ENCODE measurements around the gene PARP9.
"Not testable (repeated sequence)": the region's sequence is repeated elsewhere in the genome, so short reads cannot be mapped to it uniquely, and the experiment has no call there.

PARP9 gene

DNA sequence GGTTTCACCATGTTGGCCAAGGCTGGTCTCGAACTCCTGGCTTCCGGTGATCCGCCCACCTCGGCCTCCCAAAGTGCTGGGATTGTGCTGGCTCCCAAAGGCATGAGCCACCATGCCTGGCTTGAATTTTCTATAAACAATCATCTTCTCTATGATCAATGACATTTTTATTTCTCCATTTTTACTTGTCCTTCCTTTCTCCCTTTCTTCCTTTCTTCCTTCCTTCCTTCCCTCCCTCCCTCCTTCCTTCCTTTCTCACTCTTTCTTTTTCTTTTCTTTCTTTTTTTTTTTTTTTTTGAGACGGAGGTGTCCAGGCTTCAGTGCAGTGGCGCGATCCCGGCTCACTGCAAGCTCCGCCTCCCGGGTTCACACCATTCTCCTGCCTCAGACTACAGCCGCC, 40.8 kb downstream of the PARP9 start:
- in situ Hi-C loops (cut with MboI; ENCODE audit: low sequenced_read_pairs) = no loop called here

DNA sequence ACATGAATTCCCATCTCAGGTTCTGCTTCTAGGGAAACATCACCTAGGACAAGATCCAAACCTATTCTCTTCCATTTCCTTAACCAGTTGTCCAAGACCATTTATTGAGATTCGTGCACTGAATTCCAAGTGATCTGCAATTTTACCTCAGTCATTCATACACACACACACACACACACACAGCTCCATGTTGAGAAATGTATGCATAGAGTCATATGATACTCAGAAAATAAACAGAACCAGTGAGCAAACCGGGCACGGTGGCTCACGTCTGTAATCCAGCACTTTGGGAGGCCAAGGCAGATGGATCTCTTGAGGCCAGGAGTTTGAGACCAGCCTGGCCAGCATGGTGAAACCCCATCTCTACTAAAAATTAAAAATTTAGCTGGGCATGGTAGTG, 43.2 kb downstream of the PARP9 start:
- in situ Hi-C loops (cut with MboI; ENCODE audit: low sequenced_read_pairs) = no loop called here

DNA sequence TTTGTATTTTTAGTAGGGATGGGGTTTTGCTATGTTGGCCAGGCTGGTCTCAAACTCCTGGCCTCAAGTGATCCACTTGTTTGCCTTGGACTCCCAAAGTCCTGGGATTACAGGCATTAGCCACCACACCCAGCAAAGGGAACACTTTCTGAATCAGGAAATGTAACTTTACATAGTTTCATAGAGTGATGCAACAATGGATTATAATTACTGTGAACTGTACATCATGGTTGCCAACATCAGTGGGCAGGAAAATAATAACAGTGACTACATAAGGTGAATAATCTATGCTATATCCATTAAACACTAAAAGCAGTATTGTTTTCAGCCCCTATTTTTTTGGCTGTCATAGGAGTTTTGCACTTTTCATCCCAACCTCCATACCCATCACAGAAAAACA, 44.4 kb downstream of the PARP9 start:
- in situ Hi-C loops (cut with MboI; ENCODE audit: low sequenced_read_pairs) = no loop called here

DNA sequence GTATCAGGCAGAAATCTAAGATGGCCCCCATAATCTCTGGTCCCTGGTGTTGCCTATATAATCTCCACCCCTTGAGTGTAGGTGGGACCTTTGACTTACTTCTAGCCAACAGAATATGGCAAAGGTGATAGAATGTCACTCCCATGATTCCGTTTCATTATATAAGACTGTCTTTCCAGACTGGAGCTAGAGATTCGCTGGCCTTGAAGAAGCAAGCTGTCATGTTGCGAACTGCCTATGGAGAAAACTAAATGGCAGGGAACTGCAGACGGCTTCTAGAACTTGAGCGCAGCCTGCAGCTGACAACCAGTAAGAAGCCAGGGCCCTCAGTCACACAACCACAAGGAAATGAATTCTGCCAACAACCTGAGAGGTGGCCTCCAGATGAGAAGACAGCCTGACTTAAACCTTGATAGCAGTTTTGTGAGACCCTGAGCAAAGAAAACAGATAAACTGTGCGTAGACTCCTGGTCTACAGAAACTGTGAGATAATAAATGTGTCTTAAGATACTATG, 47.2 kb downstream of the PARP9 start:
- in situ Hi-C loops (cut with MboI; ENCODE audit: low sequenced_read_pairs) = no loop called here

DNA sequence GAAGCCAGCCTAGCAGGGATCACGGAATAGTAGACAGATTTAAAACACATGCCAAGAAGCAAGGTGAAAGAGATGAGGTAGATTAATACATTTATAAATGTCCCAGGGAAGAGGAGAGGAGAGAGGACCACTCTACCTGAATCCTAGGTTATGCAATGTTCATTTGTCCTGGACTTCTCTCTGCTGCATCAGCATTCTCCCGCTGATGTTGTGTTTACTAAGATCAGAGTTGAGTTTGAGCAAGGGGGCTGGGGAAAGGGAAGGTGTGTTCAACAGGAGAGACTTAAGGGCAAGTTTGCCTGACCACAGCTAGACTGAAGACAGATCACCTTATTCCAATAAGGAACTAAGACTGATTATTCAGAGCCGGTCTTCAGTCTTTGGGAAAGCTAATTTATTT, 48.2 kb downstream of the PARP9 start:
- in situ Hi-C loops (cut with MboI; ENCODE audit: low sequenced_read_pairs) = no loop called here

DNA sequence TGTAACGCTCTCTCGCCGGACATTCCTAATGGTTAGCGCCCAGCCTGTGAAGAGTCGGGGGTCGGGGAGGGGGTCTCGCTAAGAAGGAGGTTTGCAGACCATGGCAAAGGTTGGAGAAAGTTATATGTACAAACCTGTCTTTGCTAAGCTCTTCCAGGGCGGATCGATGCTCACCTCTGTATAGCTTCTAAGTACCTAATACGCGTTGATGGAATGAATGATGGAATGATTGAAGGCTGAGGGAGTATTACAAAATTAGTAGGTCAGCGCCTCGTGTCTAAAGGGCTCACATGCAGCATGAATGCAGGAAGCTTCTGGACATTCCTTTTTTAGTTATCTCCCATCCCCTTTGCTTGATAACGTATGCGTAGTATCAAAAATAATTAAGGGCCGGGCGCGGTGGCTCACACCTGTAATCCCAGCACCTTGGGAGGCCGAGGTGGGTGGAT, 49.1 kb downstream of the PARP9 start:
- in situ Hi-C loops (cut with MboI; ENCODE audit: low sequenced_read_pairs) = no loop called here

DNA sequence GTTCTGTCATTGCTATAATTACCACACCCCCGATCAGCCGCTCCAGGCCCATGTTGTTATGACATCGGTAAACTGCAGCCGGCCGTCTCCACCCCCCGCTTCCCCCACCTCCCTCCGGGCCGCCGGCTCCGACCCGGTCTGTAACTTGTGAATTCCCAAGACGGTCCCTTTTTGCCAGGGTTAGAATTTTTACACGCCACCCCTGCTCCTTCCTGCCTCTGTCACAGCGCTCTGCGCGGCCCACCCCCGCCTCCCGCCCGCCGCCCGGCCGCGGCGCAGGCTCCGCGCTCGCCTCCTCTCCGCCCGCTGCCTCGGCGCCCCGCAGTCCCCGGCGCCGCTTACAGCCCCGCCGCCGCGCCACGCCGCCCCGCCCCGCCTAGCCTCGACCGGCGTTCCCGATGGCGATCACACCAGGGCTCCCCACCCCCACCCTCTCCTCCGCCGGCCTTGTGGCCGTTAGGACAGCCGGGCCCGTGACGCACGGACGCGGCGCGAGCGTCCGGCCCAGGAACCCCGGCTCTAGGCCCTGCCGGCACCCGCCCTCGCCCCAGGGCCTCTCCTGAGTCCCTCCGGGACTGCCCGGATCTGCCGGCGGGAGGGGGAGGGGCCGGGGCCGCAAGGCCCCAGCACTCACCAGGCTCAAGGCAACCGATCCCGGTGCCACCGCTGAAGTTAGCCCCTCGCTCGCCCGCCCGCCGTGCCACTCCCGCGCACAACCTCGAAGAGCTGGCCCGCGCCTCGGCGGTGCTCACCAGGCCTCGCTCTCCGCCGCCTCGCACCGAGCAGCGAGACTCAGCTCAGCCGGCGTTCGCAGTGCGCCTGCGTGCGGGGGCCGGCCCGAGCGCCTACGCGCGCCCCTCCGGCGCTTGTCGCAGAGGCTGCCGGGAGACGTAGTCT, 49.7 kb downstream of the PARP9 start, which contains the start of gene KPNA1:
KPNA1 (minus strand) TSS at position 817 of the 897 bp plus-strand sequence. CDS start 18,374 bp downstream, outside the sequence.
- in situ Hi-C loops (cut with MboI; ENCODE audit: low sequenced_read_pairs) = no loop called here

DNA sequence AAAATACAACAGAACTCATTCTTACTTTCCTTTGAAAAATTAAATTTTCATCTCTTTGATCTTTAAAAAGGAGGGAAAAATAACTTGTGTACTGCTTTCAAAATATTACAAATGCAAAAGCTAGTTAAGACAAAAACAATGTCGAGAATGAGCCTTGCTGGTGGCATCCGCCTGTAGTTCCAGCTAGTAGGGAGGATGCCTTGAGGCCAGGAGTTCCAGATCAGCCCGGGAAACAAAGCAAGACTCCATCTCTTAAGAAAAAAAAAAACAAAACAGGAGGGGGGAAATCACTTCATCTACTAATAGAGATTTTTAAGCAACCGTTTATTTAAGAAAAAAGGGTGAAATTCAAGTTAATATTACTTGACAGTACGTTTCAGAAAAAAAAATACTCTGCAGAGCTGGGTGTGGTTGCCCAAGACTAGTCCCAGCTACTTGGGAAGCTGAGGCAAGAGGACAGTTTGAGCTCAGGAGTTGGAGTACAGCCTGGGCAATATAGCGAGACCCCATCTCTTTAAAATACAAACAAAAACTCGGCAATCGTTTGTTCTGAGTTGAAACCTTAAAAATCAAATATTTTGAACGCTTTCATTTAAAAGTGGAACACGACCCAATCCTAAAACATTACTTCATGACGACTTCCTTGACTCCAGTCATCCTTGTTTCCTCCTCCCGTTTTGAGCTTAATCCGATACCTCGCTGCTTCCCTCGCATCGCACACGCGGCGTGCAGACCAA, 50.5 kb downstream of the PARP9 start:
- in situ Hi-C loops (cut with MboI; ENCODE audit: low sequenced_read_pairs) = no loop called here

DNA sequence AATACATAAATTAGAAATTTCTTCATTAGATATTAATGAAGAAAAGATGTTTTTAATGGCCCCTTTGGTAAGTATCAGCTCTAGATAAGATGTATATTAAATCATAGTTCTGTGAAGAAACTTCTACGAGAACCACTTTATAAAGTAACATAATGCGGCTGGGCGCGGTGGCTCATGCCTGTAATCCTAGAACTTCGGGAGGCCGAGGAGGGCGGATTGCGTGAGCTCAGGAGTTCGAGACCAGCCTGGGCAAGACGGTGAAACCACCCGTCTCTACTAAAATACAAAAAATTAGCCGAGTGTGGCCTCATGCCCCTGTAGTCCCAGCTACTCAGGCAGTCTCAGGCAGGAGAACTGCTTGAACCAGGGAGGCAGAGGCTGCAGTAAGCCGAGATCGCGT, 51.8 kb downstream of the PARP9 start:
- in situ Hi-C loops (cut with MboI; ENCODE audit: low sequenced_read_pairs) = no loop called here

DNA sequence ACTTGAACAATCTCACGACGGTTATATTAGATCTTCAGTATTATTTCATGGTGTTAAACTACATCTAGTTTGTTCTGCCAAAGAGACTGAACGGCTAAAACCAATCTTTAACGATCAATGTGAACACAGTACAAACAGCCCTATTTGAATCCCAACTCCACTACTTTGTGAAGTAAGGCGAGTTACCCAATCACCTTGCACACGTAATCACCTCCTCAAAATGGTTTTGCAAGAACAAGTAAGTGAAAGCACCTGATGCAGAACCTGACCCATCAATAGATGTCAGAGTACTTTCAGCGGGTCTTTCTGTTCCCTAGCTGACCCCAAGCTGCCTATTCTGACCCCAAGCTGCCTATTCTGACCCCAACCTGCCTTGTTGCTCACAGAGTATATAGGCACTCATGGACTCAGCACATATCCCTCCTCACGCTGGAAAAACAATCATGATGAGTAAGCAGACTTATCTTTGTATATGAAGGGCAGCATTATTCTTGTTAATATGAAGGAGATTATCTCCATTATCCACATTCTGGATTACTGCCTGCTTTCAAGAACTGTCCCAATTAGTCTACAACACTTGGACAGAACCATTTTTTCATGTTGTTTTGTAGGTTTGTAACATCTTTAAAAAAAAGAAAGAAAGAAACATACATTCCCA, 53.1 kb downstream of the PARP9 start:
- in situ Hi-C loops (cut with MboI; ENCODE audit: low sequenced_read_pairs) = no loop called here

DNA sequence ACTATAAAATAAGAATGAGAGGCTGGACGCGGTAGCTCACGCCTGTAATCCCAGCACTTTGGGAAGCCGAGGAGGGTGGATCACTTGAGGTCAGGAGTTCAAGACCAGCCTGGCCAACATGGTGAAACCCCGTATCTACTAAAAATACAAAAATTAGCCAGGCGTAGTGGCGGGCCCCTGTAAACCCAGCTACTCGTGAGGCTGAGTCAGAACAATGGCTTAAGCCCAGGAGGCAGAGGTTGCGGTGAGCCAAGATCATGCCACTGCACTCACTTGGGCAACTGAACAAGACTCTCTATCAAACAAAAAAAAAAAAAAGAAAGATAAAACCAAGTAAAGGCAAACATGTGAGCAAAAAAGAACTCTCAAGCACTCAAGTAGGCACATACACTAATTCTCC, 55.2 kb downstream of the PARP9 start:
- in situ Hi-C loops (cut with MboI; ENCODE audit: low sequenced_read_pairs) = not testable (repeated sequence)

DNA sequence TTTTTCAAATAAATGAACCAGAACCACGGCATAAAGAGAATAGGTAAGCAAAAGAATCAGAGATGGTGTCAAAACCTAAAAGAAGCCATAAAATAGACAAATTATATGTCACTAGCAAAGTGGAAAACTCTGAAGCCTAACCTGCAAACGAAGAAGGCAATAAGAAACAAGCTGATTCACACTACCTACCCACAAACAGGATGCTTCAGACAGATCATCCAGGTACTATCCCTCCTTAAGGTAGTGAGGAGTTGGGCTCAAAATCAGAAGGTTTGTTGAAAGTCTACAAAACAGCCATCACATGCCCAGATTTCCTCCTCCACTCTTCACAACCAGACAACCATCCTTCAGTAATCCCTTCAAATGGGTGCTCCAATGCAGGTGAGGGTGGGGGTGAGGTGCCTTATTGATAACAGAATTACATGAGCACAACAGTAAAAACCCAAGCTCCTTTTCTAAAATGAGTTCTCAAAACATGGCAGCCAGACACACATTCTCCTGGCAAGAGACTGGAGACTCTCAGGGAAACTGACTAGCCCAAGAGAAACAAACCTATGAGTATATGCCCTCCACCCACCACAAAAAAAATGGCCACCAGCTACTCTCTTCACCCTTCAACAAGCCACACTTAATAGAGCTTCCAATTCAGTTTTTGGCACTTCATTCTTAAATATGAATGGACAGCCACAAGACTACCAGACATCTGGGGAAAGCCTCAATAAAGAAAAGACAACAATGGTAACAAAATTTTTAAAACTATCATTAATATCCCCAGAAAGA, 55.8 kb downstream of the PARP9 start:
- in situ Hi-C loops (cut with MboI; ENCODE audit: low sequenced_read_pairs) = no loop called here

DNA sequence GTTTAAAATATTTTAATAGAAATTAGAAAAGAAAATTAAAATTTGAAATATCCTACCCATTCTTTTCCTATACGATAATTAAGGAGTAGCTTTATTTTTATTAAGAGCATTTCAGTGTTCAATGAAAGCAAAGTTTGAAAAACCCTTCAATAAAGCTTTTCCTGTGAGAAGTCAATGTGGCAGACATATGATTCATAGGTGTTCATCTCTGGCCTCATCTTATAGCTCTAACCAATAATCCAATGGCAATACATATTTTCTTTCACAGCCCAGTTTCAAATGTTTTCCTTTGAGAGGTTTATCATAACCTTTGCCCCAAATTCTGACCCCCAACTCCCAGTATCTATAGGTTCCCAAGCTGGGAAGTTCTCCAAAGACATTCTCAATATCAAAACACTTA, 57.6 kb downstream of the PARP9 start:
- in situ Hi-C loops (cut with MboI; ENCODE audit: low sequenced_read_pairs) = no loop called here

DNA sequence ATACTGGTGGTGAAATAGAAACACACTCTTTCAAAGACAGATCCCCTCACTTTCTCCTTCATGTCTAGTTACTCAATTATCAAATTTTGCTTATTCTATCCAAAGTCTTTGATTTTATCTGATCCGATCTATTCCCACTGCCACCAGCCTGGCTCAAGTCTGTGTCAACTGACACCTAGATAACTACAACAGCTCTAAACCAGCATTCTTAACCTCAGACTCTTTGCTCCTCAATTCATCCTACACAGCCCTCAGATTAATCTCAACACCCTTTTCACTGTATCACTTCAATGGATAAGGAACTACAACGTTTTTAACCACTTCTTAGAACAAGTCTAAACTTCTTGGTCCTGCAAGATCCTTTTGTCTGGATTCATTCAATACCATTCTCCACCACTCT, 58.4 kb downstream of the PARP9 start:
- in situ Hi-C loops (cut with MboI; ENCODE audit: low sequenced_read_pairs) = no loop called here

DNA sequence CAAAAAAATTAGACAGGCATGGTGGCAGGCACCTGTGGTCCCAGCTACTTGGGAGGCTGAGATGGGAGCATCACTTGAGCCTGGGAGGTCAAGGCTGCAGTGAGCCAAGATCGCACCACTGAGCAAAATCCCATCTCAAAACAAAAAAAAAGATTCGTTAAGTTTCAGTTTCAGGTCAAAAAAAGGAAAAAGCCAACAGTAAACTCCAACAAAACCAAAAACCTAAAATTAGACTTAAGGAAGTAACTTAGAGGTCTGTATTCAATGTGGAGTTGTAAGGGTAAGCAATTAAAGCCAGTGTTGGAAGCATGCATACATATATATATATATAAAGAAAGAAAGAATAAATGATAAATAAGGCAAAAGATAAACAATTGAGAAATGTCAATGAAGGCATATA, 61.2 kb downstream of the PARP9 start:
- in situ Hi-C loops (cut with MboI; ENCODE audit: low sequenced_read_pairs) = no loop called here

DNA sequence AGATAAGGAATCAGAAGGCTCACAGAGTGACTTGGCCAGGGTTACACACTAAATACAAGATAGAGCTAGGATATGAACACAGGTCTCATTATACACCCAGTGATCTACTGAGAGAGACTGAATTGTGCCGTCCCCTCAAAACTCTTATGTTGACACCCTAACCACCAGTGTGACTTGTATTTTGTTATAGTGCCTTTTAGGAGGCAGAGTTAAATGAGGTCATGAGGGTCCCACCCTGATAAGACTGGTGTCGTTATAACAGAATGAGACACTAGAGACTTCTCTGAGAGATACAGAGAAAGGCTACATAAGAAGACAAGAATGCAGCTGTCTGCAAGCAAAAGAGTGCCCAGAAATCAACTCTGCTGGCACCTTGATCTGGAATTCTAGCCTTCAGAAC, 62.0 kb downstream of the PARP9 start:
- in situ Hi-C loops (cut with MboI; ENCODE audit: low sequenced_read_pairs) = no loop called here

DNA sequence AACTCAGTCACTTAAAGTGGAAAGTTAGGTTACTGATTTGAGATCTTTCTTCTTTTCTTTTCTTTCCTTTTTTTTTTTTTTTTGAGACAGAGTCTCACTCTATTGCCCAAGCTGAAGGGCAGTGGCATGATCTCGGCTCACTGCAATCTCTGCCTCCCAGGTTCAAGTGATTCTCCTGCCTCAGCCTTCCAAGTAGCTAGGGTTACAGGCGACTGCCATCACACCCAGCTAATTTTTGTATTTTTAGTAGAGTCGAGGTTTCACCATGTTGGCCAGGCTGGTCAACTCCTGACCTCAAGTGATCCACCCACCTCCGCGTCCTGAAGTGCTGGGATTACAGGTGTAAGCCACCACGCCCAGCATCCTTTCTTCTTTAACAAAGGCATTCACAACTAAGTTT, 63.1 kb downstream of the PARP9 start:
- in situ Hi-C loops (cut with MboI; ENCODE audit: low sequenced_read_pairs) = not testable (repeated sequence)

DNA sequence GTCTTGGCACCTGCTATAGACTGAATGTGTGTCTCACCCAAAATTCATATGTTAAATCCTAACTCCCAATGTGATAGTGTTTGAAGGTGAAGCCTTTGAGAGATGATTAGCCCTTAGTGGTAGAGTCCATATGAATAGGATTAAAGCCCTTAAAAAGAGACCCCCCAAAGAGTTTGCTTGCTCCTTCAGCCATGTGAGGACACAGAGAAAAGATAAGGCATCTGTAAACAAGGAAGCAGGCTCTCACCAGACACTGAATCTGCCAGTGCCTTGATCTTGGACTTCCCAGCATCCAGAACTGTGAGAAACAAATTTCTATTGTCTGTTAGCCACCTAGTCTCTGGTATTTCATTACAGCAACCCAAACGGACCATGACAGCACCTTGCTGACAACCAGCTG, 65.9 kb downstream of the PARP9 start:
- in situ Hi-C loops (cut with MboI; ENCODE audit: low sequenced_read_pairs) = no loop called here

DNA sequence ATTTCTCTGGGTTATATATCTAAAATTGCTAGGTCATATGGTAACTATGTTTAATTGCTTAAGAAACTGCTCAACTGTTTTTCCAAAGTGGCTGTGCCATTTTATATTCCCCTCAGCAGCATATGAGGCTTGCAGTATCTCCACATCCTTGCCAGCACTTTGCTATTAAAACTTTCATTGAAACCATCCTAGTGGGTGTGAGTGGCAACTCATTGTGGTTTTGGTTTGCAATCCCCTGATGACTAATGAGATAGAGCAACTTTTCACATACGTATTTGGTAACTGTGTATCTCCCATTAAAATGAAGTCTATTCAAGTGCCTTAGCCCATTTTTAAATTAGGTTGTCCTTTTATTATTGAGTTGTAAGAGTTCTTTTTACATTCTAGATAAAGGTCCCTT, 66.7 kb downstream of the PARP9 start:
- in situ Hi-C loops (cut with MboI; ENCODE audit: low sequenced_read_pairs) = no loop called here

DNA sequence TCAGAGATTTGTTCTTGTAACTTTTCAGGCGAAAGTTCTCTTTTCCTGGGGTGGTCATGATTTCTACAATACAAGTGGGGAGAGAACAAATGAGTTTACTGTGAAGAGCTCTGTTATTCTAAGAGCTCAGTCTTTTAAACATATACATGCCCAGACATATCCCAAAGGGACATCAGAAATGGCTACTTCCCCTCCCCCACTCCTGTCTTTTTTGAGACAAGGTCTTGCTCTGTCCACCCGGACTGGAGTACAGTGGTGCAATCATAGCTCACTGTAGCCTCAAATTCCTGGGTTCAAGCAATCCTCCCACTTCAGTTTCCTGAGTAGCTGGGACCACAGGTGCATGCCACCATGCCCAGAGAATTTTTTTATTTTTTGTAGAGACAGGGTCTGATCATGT, 67.6 kb downstream of the PARP9 start:
- in situ Hi-C loops (cut with MboI; ENCODE audit: low sequenced_read_pairs) = no loop called here

DNA sequence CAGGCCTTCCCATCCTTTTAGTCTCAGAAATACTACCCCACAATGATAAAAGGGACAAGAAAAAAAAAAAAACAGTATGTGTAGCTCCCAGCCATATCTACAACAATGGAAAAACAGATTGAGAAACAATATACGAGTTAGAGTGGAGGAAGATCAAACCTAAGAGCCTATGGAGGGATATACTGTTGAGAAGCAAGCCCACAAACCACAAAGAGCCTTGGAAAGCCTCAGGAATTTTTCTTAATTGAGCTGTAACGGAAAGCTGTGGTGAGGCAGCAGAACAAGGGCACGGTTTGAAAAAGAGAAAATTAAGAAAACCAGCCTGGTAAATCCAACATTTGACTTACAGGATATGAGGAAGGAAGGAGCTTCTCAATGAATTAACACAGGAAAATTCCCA, 70.8 kb downstream of the PARP9 start:
- in situ Hi-C loops (cut with MboI; ENCODE audit: low sequenced_read_pairs) = no loop called here

All from HL-60/S4 (cell line).